Measurements from ENCODE around the gene PAXX. TPM values are rescaled to one million over a fixed set of nuclear protein-coding genes. Genes with fewer than 3 reads are reported as not detected.
A peak's percentile ranks its signal among the peaks of the same experiment; 100 is the strongest.

Gene PAXX
- total and polyA plus RNA-seq, 4 donors = 27.8 to 192 (median 41.0) TPM

DNA sequence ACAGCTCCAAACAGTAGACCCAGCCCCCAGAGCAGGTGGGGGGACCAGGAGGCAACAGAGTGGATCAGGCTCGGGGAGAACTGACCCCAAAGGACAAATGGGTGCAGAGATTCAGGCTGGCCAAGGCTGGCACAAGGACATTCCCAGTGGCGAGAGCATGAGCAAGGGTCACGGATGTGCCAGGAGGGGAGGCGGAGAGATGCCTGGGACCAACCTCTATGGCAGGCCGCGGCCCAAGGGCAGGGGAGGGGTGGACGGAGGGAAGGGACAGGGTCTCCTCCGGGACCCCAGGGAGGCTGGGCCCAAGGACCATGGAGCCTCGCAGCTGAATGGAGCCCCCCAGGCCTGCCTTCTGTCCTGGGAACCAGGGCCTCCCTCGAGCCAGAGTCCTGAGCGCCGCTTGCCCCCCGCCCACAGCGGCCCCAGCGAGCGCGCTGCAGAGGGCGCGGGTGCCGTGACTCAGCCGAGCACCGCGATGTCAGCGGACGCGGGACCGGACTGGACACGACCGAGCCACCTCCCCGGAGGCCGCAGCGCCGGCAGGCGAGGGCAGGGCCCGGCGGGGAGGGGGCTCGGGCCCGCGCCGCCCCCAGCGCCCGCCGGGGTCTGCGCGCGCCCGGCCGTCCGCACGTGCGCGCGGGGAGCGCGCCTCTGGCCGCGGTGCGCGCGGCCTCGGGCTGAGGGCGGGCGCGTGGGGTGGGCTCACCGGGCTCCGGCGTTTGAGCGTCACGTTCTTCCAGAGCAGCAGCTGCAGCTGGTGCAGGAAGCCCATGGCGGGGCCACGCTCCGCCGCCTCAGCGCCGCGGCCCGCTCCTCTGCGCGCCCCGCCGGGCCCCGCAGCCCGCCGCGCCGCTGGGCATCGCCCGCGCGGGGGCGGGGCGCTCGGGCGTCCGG is 35.4 kb downstream of the PAXX start, which contains the start of gene ABCA2:
ABCA2 (minus strand) TSS at position 869 of the 894 bp plus-strand sequence; CDS start at position 772, 97 bp downstream.
- Histone ChIP-seq H3K36me3 (ENCODE audit: control insufficient read depth in 1 of 2, insufficient read depth in 2 of 2, low read length in 1 of 2) (no peaks in the 10 kb centered on the region), H3K27me3 (ENCODE audit: control insufficient read depth in 1 of 2, insufficient read depth in 2 of 2, low read length in 1 of 2) (no peaks in the 10 kb centered on the region), H3K4me3 (ENCODE audit: low read length in 2 of 2) (peak within 1 kb of the TSS; percentile 50 to 58), H3K9me3 (ENCODE audit: control insufficient read depth, low read length) (no peaks in the 10 kb centered on the region), H3K27ac (ENCODE audit: low read depth in 1 of 2, low read length in 2 of 2) (no peak within 1 kb of the TSS), H3K4me1 (ENCODE audit: control insufficient read depth in 1 of 2, insufficient read depth in 2 of 2, low read length in 2 of 2) (no peaks in the 10 kb centered on the region)
- ATAC-seq (ENCODE audit: low FRiP score) (no peak), DNase-seq (no peak)
- intact Hi-C loops (cut with DNase I) = loop anchor here in 1 of 2 donors (2.0 kb wide), 1 partner anchor 237 kb away; the partner anchor contains the start of gene TMEM141
- 0 to 1% methylated on average over 53 to 95 of the region's 95 CpGs for WGBS, 2 donors

- WGBS, 2 donors = 0 to 1% methylated on average over 73 to 98 of the region's 98 CpGs
- DNase-seq (peak; percentile 69 to 87), ATAC-seq (ENCODE audit: low FRiP score) (peak; percentile 61)
- Histone ChIP-seq H3K27me3 (ENCODE audit: control insufficient read depth in 1 of 2, insufficient read depth in 2 of 2, low read length in 1 of 2) (no peaks in the 10 kb centered on the region), H3K4me3 (ENCODE audit: low read length in 2 of 2) (peak overlapping the region; percentile 39 to 58), H3K4me1 (ENCODE audit: control insufficient read depth in 1 of 2, insufficient read depth in 2 of 2, low read length in 2 of 2) (no peaks in the 10 kb centered on the region), H3K9me3 (ENCODE audit: control insufficient read depth, low read length) (no peaks in the 10 kb centered on the region), H3K36me3 (ENCODE audit: control insufficient read depth in 1 of 2, insufficient read depth in 2 of 2, low read length in 1 of 2) (no peaks in the 10 kb centered on the region), H3K27ac (ENCODE audit: low read depth in 1 of 2, low read length in 2 of 2) (no peak overlapping the region)
- intact Hi-C loops (cut with DNase I) = loop anchor here in 1 of 2 donors (2.0 kb wide), 1 partner anchor 238 kb away; the partner anchor contains the start of gene TMEM141
These were observed 36.2 kb downstream of the PAXX start for GRCh38 chr9:137028263-137029057.

GRCh38 chr9:137029058-137029936 is 37.1 kb downstream of the PAXX start:
- intact Hi-C loops (cut with DNase I) = loop anchor here in 1 of 2 donors (2.0 kb wide), 1 partner anchor 238 kb away; the partner anchor contains the start of gene TMEM141
- no peak overlapping the region for H3K27ac ChIP-seq (ENCODE audit: low read depth in 1 of 2, low read length in 2 of 2)
- H3K27me3 ChIP-seq (ENCODE audit: control insufficient read depth in 1 of 2, insufficient read depth in 2 of 2, low read length in 1 of 2) = no peaks in the 10 kb centered on the region
- H3K4me1 ChIP-seq (ENCODE audit: control insufficient read depth in 1 of 2, insufficient read depth in 2 of 2, low read length in 2 of 2) = no peaks in the 10 kb centered on the region
- ATAC-seq (ENCODE audit: low FRiP score) = peak; percentile 79
- 38 to 41% methylated on average over 18 to 19 of the region's 19 CpGs for WGBS, 2 donors
- DNase-seq = peak; percentile 89 to 92
- no peaks in the 10 kb centered on the region for H3K36me3 ChIP-seq (ENCODE audit: control insufficient read depth in 1 of 2, insufficient read depth in 2 of 2, low read length in 1 of 2)
- H3K9me3 ChIP-seq (ENCODE audit: control insufficient read depth, low read length) = no peaks in the 10 kb centered on the region
- H3K4me3 ChIP-seq (ENCODE audit: low read length in 2 of 2) = no peak overlapping the region

GRCh38 chr9:137030006-137030405 is 37.8 kb downstream of the PAXX start:
- H3K27ac ChIP-seq (ENCODE audit: low read depth in 1 of 2, low read length in 2 of 2) = no peak overlapping the region
- no peak overlapping the region for H3K4me3 ChIP-seq (ENCODE audit: low read length in 2 of 2)
- H3K4me1 ChIP-seq (ENCODE audit: control insufficient read depth in 1 of 2, insufficient read depth in 2 of 2, low read length in 2 of 2) = no peaks in the 10 kb centered on the region
- 83 to 90% methylated on average over 15 of the region's 15 CpGs for WGBS, 2 donors
- H3K36me3 ChIP-seq (ENCODE audit: control insufficient read depth in 1 of 2, insufficient read depth in 2 of 2, low read length in 1 of 2) = no peaks in the 10 kb centered on the region
- intact Hi-C loops (cut with DNase I) = loop anchor here (5.0 kb wide), 2 partner anchors 78 to 83 kb away; partner anchors contain the start of genes C8G (in 1 of the 2) and LCN12 (in 1 of the 2)
- no peaks in the 10 kb centered on the region for H3K9me3 ChIP-seq (ENCODE audit: control insufficient read depth, low read length)
- DNase-seq (no peak), ATAC-seq (ENCODE audit: low FRiP score) (no peak)
- H3K27me3 ChIP-seq (ENCODE audit: control insufficient read depth in 1 of 2, insufficient read depth in 2 of 2, low read length in 1 of 2) = no peaks in the 10 kb centered on the region

DNA sequence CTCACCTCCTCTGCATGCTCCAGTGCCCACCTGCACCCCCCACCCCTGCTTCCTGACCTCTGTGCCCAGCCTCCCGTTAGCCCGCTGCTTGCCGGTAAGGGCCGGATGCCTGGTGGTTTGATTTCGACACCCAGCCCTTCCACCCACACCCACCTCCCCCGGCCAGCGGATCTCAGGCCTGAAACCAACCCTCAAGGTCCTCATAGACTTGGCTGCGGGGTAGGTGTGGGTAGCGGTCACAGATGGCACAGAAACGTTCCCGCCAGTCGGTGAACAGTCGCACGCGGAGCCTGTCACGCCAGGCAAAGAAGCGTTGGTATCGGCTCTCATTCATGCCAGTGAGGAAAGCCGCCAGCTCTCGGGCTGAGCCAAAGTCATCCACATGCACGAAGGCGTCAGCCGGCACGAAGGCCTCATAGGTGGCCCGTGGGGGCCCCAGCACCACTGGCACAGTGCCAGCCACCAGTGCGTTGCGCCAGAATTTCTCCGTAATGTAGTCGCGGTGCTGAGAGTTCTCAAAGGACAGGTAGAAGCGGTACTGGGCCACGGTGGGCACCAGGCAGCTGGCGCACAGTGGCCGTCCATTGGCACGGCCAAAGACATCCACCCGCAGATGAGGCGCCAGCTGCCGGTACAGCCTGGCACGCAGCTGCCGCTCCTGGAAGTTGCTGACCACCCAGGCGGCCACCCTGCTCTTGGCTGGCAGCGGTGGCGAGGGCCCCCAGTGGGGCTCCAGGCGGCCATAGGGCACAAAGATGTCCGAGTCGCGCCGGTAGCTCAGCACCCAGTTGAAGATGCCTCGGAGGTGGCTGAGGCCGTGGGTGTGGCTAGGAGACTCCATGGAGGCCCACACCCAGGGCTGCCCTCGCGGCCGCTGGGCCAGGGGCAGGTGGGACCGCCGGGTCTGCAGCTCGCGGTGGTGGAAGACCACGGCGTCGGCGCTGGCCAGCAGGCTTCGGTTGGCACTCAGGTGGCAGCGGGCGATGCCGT is 38.6 kb downstream of the PAXX start:
- no peak overlapping the region for H3K4me3 ChIP-seq (ENCODE audit: low read length in 2 of 2)
- intact Hi-C loops (cut with DNase I) = loop anchor here (5.0 kb wide), 2 partner anchors 79 to 84 kb away; partner anchors contain the start of genes C8G (in 1 of the 2) and LCN12 (in 1 of the 2)
- DNase-seq = no peak
- no peaks in the 10 kb centered on the region for H3K36me3 ChIP-seq (ENCODE audit: control insufficient read depth in 1 of 2, insufficient read depth in 2 of 2, low read length in 1 of 2)
- no peaks in the 10 kb centered on the region for H3K27me3 ChIP-seq (ENCODE audit: control insufficient read depth in 1 of 2, insufficient read depth in 2 of 2, low read length in 1 of 2)
- ATAC-seq (ENCODE audit: low FRiP score) = no peak
- H3K27ac ChIP-seq (ENCODE audit: low read depth in 1 of 2, low read length in 2 of 2) = no peak overlapping the region
- WGBS, 2 donors = 92 to 94% methylated on average over 64 to 65 of the region's 65 CpGs
- H3K4me1 ChIP-seq (ENCODE audit: control insufficient read depth in 1 of 2, insufficient read depth in 2 of 2, low read length in 2 of 2) = no peaks in the 10 kb centered on the region
- H3K9me3 ChIP-seq (ENCODE audit: control insufficient read depth, low read length) = no peaks in the 10 kb centered on the region

DNA sequence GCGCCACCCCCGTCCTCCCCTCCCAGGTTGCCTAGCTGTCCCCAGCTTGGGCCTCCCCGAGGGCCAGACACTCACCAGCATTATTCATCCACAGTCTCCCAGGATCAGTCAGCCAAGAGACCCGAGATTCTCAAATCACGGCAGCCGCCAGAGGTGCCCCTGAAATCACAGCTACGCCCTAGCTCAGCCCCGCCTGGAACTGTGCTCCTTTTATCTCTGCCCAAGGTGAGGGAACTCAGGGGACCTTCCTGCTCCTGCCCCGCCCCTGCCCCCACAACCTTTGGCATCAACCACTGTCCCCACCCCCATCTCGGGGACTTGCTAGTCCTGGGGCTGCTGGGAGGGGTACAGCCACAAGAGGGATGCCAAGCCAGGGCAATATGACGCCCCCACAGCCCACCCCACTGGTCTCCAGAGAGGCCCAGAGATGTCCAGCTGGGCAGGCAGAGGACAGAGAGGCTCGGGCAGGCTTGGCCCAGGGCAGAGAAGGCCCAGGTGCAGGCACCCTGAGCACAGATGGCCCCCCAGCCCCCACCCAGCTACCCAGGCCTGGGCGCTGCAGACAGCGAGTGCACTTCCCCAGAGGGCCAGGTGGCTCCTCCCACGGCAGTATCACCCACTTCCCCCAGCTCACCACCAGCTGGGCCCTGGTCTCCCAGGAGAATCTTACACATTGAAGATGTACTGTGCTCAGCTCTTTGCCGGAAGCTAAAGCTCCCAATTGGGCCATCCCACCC is 39.9 kb downstream of the PAXX start, which contains the start of gene FUT7:
FUT7 (minus strand) TSS at position 185 of the 737 bp plus-strand sequence; CDS start at position 88, 97 bp downstream.
- Histone ChIP-seq H3K36me3 (ENCODE audit: control insufficient read depth in 1 of 2, insufficient read depth in 2 of 2, low read length in 1 of 2) (no peaks in the 10 kb centered on the region), H3K4me3 (ENCODE audit: low read length in 2 of 2) (no peak within 1 kb of the TSS), H3K27ac (ENCODE audit: low read depth in 1 of 2, low read length in 2 of 2) (no peak within 1 kb of the TSS), H3K9me3 (ENCODE audit: control insufficient read depth, low read length) (no peaks in the 10 kb centered on the region), H3K4me1 (ENCODE audit: control insufficient read depth in 1 of 2, insufficient read depth in 2 of 2, low read length in 2 of 2) (no peaks in the 10 kb centered on the region), H3K27me3 (ENCODE audit: control insufficient read depth in 1 of 2, insufficient read depth in 2 of 2, low read length in 1 of 2) (no peaks in the 10 kb centered on the region)
- WGBS, 2 donors = 76 to 78% methylated on average over 16 of the region's 16 CpGs
- DNase-seq (no peak), ATAC-seq (ENCODE audit: low FRiP score) (no peak)
- intact Hi-C loops (cut with DNase I) = loop anchor here (5.0 kb wide), 2 partner anchors 80 to 85 kb away; partner anchors contain the start of genes C8G (in 1 of the 2) and LCN12 (in 1 of the 2)
